GM21723 (cell line): ENCODE data around the gene GDF3.
"Not testable (repeated sequence)": the region's sequence is repeated elsewhere in the genome, so short reads cannot be mapped to it uniquely, and the experiment has no call there.

Experiments used
- ATAC-seq: cut with Tn5 transposase; IDR thresholded peaks from one replicate; pipeline ENCODE4 v1.9.1; 2021; ENCODE audit warnings: mild to moderate bottlenecking, moderate library complexity; ENCODE audit not compliant: unreplicated experiment

The GDF3 gene

DNA sequence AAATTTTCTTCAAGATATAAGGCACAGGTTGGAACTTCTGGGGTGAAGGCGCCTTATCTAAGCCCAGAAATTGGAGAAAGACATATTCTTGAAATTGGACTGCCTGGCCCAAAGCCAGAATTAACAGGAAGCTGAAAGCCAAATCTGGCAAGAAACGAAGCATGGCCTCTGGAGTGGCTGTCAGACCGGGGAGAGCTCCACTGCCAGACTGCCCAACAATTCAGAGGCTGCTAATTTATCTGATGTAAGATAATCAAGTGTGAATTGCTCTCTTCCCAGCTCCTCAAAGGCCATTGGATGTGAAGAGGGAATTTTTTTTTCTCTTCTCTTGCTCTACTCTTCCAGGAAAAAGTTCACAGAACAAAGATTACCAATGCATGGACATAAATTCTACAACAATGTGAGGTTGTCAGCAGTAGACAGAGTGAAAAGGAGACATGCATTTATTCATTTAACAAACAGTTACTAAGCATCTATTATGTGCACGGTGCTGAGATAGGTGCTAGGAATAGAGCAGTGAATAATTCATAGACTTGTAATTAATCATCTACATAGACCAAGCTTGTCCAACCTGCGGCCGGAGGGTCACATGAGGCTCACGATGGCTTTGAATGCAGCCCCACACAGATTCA is at the start of gene GDF3:
Gene GDF3, minus strand, starts transcription at position 210 of the 632 bp plus-strand sequence. Its CDS starts 47 bp downstream, at position 163.
- ATAC-seq, result no peak

DNA sequence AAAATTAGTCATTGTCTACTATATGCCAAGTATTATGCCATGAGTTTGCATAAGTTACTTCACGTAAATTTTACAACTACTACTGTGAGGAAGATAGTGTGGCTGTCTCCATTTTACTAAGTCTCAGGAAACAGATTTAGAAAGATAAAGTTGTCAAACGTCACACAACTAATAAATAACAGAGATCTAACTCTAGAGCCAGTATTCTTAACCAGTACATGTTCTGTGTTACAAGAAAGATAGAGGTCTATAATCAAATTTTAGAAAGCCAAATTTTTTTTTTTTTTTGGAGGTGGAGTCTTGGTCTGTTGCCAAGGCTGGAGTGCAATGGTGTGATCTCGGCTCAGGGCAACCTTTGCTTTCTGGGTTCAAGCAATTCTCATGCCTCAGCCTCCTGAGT is 37.4 kb upstream of the GDF3 start:
- no peak for ATAC-seq

DNA sequence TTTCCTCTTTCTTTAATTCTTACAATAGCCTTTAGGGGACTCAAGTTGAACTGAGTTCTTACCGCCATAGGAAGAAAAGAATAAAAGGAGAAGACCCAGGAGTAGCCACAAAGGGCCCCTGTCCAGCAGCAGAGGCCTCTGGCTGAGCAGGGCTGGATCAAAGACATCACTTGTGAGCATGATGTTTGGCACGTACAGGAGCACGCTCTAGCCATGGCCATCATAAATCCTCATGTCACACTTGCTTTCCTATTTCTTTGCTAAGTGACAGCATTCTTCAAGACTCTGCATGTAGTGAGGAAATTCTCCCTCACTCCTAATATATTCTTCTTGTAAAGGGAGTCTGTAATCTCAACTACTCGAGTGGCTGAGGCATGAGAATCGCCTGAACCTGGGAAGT is 35.9 kb upstream of the GDF3 start:
- ATAC-seq, result no peak

DNA sequence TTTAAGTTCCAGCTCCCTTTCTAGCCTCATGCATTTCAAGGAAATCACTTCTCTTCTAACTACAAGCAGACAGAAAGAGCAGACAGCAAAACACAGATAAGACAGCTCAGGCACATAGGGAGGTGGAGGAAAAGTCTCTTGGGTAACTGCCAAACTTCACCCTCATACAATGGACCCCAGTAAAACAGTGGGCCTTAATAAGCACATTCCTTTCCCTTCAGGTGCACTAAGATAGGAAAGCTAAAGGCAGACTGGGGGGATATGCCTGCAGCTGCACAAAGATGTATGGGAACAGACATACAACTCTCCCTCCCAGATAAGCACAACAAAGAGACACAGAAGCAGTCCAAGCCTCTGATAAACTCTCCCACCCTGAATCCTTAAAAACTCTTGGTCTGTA is 35.4 kb upstream of the GDF3 start:
- not testable (repeated sequence) for ATAC-seq

DNA sequence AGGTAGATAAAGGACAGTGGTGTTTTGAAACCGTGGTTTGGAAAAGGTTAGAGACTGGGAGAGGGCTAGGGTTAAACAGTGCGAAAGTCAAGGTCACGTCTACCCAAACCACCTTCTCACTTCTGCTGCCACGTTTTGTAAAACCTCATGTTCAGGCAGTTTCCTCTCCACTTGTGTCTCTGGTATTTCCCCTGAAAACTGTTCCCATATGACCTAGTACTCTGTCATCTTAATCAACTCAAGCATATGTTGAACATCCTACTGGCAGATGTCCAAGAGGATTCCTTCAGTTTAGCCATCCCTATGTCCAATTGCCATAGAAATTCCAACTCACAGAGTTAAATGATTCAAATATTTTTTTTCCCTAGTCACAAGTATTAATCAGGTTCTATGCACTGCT is 34.2 kb upstream of the GDF3 start:
- no peak for ATAC-seq

DNA sequence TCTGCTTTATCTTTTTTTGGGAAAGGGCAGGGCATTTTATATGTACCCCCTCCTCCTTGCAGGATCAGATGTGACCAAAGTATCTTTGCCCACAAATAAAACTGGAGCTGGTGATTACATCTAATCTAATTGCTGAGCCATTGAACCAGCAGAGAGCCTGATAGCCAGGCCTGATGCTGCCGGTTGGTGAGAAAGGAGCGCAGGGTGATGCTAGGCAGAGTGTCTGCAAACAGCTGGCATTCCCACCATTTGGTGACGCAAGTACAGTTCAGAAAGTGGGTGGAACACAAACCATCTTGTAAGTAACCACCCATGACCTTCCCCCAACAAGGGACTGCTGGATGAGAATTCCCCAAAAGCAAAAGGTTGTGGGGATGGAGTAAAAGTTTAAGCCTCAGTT is 28.4 kb upstream of the GDF3 start:
- ATAC-seq, result no peak

DNA sequence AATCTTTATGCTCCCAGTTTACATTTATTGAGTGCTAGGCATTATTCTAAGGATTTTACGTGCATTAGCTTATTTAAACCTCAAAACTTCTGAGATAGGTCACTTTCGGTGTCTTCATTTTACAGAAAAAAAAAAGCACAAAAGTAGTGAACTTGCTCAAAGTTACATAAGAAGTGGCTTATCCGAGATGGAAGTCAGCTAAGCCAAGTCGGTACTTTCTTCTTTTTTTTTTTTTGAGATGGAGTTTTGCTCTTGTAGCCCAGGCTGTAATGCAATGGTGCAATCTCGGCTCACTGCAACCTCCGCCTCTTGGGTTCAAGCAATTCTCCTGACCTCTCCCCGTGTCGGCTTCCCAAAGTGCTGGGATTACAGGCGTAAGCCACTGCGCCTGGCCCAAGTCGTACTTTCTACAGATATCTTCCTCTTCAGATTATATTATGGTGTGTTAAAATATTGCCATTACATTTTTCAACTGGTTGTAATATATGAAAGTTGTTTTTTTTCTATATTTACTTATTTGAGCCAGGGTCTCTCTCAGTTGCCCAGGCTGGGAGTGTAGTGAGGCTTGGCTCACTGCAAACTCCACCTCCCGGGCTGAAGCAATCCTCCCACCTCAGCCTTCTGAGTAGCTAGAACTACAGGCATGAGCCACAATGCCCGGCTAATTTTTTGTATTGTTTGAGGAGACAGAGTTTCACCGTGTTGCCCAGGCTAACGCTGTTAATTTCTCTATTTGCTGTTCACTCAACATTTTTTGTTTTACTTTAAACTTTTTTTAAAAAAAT is 24.6 kb upstream of the GDF3 start:
- ATAC-seq, result no peak

DNA sequence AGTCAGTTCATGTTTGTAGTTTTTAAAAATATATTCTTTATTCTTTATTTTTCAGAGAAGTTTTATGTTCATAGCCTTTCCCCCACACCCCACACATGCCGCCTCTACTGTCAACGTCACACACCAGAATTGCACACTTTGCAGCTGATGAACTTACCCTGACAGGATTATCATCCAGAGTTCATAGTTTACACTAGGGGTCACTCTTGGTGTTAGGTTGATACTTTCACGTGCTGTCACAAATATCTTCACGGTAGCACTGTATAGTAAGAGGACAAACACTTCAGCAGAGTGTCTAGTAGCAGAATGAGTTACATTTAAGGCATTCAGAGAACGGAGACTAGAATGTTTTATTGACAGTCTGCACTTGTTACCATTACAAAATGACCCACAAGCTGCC is 20.8 kb upstream of the GDF3 start:
- no peak for ATAC-seq

DNA sequence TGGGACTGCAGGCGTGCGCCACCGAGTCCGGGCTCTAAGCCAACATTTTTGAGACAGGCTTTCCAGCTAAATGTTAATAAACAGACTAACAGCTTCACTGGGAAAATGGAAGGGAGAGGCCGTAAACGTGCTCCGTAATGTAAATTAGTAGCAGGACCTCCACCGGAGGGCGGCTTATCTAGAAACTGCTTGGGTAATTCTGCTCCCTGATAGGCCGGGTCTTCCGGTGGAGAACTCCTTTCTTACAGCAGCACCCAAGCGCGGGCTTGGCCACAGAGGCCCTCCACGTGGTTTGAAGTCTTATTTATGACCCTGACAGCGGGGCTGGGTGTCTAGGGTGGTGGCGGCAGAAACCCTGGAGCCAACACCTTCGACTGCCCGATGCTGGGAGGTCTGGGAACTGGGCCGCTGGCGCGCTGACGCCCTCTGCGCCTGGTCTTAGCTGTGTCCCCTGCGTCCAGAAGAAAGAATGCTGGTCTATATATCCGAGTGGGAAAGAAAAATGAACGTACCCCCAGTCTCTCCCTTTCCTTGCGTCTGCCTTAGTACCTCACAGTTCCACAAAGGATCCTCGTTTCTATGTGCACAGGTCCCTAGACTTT is 17.4 kb upstream of the GDF3 start:
- no peak for ATAC-seq

DNA sequence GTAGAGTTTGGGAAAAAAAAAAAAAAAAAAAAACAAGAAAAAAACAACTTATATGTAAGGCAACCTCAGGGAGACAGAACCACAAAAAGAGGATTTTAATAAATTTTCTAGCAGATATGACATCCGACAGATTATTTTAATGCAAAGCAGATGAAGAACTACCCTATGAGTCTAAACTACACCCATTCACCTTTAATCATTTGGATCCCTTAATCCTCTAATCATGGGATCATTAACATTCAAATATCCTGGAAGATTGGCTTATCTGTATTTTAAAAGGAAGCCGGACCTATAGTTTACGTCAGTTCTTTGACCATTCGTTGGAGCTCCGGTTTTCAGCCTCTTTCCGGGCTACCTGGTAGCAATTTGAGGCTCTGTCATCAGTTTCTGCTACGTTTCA is 15.6 kb upstream of the GDF3 start, which contains the start of gene DPPA3:
Gene DPPA3, plus strand, starts transcription at position 301 of the 400 bp plus-strand sequence. CDS start 138 bp downstream, outside the sequence.
- ATAC-seq, result no peak

DNA sequence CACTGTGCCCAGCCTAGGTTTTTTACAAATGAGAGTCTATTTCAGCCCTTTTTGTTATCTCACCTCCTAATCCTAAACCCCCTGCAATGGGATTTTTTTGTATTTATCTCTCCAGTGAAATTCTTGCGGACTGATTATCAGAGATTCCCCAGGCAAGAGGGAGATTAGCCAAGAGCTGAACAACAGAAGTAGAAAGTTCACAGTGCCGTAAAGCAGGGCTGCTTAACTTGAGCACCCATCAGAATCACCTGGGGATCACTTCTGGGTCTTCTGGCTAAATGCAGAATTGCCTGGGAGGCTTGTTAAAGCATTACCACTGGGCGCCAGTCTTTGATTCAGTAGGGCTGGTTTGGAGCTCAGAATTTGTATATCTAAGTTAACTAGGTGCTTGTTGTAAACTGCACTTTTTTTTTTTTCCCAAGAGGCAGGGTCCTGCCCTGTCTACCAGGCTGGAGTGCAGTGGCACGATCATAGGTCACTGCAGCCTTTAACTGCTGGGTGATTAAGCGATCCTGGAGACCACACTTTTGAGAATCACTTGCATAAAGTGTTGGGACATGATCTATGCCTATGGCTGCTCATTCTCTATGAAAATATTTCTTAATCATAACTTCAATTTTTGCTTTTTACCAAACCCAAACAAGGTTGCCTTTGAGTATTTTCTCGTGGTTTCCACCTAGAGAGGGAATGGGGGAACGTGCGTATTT is 14.5 kb upstream of the GDF3 start:
- ATAC-seq, result no peak

DNA sequence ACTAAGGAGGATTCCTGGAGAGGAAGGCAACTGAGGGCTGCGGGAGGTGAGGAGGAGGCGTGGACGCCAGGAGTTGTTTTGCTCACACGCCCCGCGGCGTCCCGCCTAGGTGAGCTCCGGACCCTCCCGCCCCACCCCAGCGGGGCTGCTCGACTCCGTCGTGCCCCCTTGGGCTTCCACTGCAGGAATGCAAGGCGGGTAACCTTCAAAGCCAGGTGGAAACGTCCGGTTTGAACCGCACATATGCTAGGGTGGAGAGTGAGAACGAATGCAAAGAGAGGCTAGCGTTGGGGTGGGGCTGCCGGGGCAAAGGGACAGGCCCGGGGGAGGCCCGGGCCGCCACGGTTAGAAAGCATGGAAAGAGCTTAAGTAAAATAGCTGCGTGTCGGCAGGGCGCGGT is 10.3 kb upstream of the GDF3 start:
- no peak for ATAC-seq

DNA sequence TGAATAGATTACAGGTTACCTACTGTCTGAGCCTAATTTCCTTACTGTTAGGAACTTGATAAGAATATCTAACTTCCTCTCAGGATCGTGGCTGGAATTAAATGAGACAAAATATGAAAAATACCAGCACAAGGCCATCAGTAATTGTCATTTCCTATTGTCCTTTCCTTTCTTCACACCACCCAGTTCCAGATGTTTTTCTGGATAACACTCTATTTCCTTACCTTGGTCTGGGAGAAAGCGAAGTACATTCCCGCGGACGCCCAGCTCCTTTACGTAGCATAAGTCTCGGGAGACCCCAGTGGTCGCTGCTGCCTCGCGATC is 376 bp downstream of the GDF3 start:
- no peak for ATAC-seq

DNA sequence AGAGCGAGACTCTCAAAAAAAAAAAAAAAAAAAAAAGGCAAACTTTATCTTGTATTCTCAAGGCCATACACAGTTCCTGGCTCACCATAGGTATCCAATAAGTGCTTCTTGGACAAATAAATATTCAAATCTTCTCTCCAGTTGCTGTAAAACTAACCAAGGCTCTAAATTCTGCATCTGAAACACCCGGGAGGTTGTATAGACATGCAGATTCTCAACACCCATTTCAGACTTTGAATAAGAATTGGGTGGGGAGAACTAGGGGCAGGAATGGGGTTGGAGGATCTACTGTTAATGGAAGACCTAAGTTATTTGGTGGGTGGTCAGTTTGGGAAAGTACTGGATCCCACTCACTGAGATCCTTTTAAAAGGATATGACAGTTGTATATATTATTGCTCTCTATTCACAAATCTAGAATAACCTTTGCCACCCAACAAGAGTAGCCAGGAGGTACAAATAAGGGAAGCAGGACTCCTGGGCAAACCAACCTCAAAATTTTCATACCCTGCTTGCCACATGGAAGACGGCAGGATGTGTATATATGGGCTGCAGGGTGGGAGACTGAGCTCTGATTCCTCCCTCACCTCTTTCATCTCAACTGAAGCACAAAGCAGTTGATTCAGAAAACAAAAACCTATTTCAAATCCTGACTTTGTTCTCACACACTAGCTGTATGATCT is 879 bp downstream of the GDF3 start:
- no peak for ATAC-seq

DNA sequence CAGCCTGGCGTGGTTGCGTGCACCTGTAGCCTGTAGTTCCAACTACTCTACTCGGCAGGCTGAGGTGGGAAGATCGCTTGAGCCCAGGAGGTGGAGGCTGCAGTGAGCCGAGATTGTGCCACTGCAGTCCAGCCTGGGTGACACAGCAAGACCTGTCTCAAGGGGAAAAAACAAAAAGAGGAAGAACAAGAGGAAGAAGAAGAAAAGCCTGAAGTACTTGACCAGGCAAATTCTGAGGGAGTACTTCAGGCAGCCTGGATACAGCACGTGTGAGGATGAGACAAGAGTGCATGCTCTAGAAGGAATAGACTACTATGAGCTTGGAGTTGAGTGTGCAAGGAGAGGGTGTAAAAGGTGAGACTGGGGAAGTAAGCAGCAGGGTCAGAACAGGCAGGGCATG is 1.8 kb downstream of the GDF3 start:
- ATAC-seq, result no peak

DNA sequence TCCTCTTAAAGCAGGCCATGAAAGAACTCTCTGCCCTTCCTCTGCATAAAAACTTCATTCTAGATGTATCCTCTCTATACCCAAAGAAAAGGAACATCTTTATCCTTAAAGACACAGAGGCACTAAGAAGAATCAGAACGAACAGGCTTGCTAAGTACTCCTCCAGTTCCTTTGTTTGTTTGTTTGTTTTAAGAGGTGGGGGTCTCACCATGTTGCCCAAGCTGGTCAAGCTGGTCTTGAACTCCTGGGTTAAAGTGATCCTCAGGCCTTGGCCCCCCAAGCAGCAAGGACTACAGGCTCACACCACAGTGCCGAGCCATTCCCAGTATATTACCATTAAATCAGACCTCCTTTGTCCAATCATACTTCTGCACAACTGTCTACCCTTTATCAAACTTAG is 14.0 kb downstream of the GDF3 start:
- no peak for ATAC-seq

DNA sequence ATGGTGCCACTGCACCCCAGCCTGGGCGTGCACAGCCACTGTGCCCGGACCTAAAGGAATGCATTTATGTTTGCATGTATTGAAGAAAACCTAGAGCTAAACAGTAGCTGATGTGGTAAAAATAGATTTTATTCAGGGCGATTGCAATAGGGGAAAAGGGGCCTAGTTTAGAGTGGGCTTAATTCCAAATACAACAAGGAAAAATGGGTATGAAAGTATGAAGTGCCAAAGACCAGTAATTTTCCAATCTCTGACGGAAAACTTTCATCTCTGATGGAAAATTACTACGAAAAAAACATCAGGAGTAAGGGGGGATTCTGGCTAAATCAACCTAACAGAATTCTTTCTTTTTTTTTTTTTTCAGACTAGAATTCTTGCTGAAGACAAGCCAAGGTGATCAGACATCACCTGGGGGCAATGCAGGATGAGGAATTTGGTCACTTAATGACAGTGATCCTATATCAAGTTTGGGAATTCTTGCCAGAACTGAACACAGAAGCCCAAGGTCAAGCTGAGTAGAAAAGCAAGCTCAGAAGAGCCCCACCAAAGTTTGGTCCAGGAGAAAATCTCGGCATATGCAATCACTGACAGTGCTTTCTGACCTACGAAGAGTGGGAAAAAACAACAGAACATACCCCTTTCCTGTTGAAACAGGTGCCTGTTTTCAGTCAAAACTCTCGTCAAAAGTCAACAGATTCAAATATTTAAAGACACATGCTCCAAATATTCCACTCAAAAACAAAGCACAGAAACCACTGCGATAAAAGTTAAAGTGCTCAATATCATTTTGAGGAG is 16.1 kb downstream of the GDF3 start:
- no peak for ATAC-seq

DNA sequence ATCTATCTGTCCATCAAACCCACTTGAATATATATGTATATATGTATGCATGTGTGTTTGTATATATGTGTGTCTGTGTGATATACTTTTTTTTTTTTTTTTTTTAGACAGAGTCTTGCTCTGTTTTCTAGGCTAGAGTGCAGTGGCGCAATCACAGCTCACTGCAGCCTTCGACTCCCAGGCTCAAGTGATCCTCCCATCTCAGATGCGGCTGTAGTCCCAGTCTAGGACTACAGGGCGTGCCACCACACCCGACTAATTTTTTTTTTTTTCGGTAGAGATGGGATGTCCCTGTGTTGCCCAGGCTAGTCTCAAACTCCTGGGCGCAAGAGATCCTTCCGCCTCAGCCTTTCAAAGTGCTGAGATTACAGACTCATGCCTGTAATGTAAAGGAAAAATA is 16.8 kb downstream of the GDF3 start:
- no peak for ATAC-seq

DNA sequence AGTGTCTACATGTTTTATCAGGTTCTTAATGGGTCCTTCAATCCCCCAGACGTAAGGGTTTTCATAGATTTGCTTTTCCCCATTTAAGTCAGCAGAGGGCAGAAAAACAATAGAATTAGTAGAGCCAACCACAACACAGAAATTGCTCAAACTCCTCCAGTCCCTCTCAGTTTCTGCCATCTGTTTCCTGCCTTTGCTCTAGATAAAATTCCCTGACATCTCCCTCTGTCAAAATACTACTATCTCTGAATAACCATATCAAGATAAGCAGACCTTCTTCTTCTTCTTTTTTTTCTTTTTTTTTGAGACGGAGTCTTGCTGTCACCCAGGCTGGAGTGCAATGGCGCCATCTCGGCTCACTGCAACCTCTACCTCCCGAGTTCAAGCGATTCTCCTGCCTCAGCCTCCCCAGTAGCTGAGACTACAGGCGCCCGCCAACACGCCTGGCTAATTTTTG is 18.1 kb downstream of the GDF3 start:
- not testable (repeated sequence) for ATAC-seq

DNA sequence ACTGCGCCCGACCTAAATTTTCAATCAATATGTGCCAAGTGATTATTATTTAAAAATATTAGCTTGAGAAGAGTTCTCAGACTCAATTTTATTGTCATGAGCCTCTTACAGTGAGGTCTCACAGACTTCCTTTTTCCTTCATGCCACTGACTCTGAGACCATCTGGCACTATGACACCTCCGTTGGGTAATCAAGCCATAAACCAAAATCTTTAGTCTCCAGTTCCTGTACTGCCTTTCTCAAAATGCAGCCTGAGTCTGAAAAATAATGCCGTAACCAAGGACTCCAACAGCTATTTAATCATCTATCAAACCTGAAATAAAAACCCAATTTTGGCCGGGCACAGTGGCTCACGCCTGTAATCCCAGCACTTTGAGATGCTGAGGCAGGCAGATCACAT is 20.1 kb downstream of the GDF3 start:
- not testable (repeated sequence) for ATAC-seq
